Kidney (tissue), 14 donors: ENCODE measurements around the gene BCAS3. TPM values are rescaled to one million over a fixed set of nuclear protein-coding genes. Genes with fewer than 3 reads are reported as not detected.

Source experiments
- DNase-seq, 5 donors: peaks; one replicate each; pipeline ENCODE4 v3.0.0-alpha.2; 2013 to 2020
- FAIRE-seq: peaks from 2 replicates; lab custom pipeline; 2012; peaks lifted over from hg19 to GRCh38; lab: Jason Lieb, UNC
- H3K27ac ChIP-seq, 2 donors: one replicate each; pipeline ENCODE4 v1.7.0; 2013; ENCODE audit warnings: low read depth in 2 of 2, low read length in 2 of 2, inconsistent platforms in 1 of 2
- H3K27me3 ChIP-seq: one replicate; pipeline ENCODE4 v1.7.1; 2013; ENCODE audit warnings: low read length, inconsistent platforms; ENCODE audit not compliant: control insufficient read depth, insufficient read depth
- H3K36me3 ChIP-seq, 3 donors: one replicate each; pipeline versions ENCODE4 v1.7.0 to v1.7.1; 2013; ENCODE audit warnings: low read length in 3 of 3, control low read depth in 1 of 3, inconsistent platforms in 1 of 3; ENCODE audit not compliant: insufficient read depth in 3 of 3, control insufficient read depth in 2 of 3
- H3K4me1 ChIP-seq, 3 donors: one replicate each; pipeline versions ENCODE4 v1.7.0 to v1.7.1; 2013; ENCODE audit warnings: low read length in 3 of 3, inconsistent platforms in 1 of 3, low read depth in 1 of 3; ENCODE audit not compliant: control insufficient read depth in 2 of 3, insufficient read depth in 2 of 3
- H3K4me3 ChIP-seq, 3 donors: one replicate each; pipeline versions ENCODE4 v1.7.0 to v1.8.1; 2013; ENCODE audit warnings: low read length in 3 of 3, control low read depth in 1 of 3, inconsistent platforms in 1 of 3
- H3K9ac ChIP-seq, 3 donors: one replicate each; pipeline versions ENCODE4 v1.7.0 to v1.7.1; 2013; ENCODE audit warnings: low read length in 3 of 3, control low read depth in 1 of 3, inconsistent platforms in 1 of 3
- H3K9me3 ChIP-seq, 3 donors: one replicate each; pipeline versions ENCODE4 v1.7.0 to v1.7.1; 2013; ENCODE audit warnings: low read length in 3 of 3, control low read depth in 1 of 3, inconsistent platforms in 1 of 3; ENCODE audit not compliant: control insufficient read depth in 2 of 3, insufficient read depth in 1 of 3
- intact Hi-C: fragments of 100-400 bp; cut with DNase I; formaldehyde crosslinking; loops from one replicate; pipeline ENCODE4 v1.11.1; 2022
- polyA plus RNA-seq: library from polyadenylated mRNA; stranded (reverse); fragments of 350-450 nt; fragmentation: Illumina TruSeq; extraction: RNeasy Lipid Tissue Mini Kit (QIAGEN cat#74804); gene quantifications from one replicate; pipeline ENCODE4 v1.2.3, GENCODE V29; 2014; ENCODE audit warnings: low read depth, low replicate concordance; ENCODE audit not compliant: insufficient read depth
- total RNA-seq: library from RNA; stranded (reverse); fragmentation: NEBNext Ultra II Directional; extraction: Animal tissue kit (Norgen Biotek cat#: 25700); gene quantifications from one replicate; pipeline ENCODE4 v1.2.1, GENCODE V29; 2021
- TF ChIP-seq, protein P1 (sequence below): IDR thresholded peaks from 3 replicates; pipeline ENCODE4 v1.5.1; 2012; ENCODE audit warnings: mild to moderate bottlenecking, moderate library complexity, borderline replicate concordance; ENCODE audit not compliant: insufficient read depth; ENCODE audit errors: extremely low read depth
- donor health status: control.
- donor health status: control.
- donor health status: control.
- donor health status: control.
- donor health status: control.
- donor health status: DM: yes; HTN: yes; CAD: no.
- donor health status: Normal renal cell carcinoma (clear cell type).

Gene BCAS3
- total and polyA plus RNA-seq, 2 donors from 2014 or later: 18.3 to 44.1 TPM

DNA sequence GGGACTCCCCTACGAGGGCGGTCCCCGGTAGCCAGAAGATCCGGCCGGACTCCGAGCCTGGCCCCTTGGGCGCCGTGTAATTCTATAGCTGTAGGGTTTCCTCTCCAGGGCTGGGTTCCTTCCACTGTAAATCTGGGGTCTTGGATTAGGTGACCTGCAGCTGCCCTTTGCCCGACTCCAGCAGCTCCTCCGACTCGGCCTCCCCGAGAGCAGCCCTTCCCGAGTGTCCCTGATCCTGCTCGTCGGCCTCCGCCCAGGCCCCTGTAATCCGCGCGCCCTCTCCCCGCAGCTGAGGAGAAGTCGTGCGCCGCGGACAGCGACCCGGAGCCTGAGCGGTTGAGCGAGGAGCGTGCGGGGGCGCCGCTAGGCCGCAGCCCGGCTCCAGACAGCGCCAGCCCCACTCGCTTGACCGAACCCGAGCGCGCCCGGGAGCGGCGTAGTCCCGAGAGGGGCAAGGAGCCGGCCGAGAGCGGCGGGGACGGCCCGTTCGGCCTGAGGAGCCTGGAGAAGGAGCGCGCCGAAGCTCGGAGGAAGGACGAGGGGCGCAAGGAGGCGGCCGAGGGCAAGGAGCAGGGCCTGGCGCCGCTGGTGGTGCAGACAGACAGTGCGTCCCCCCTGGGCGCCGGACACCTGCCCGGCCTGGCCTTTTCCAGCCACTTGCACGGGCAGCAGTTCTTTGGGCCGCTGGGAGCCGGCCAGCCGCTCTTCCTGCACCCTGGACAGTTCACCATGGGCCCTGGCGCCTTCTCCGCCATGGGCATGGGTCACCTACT, 727.4 kb downstream of the BCAS3 start:
- no peaks in the 10 kb centered on the region for H3K9me3 ChIP-seq
- H3K36me3 ChIP-seq: peaks cover 0 to 22% (median 7%) of the 10 kb centered on the region in 3 donors
- H3K27ac ChIP-seq: peak overlapping the region; percentile 81 to 90
- peaks cover 0 to 26% (median 4%) of the 10 kb centered on the region in 3 donors for H3K4me1 ChIP-seq
- intact Hi-C loops: loop anchor here (5.0 kb wide), 1 partner anchor 403 kb away; no protein-coding TSS in a partner anchor
- H3K4me3 ChIP-seq: peak overlapping the region; percentile 17 to 87 (median 54)
- peak; percentile 47 to 75 (median 58) for DNase-seq
- FAIRE-seq: no peak
- peaks cover 18% of the 10 kb centered on the region for H3K27me3 ChIP-seq
- H3K9ac ChIP-seq: peak overlapping the region in 2 of 3 donors; percentile 18 to 78
- TF ChIP-seq, protein P1, sequence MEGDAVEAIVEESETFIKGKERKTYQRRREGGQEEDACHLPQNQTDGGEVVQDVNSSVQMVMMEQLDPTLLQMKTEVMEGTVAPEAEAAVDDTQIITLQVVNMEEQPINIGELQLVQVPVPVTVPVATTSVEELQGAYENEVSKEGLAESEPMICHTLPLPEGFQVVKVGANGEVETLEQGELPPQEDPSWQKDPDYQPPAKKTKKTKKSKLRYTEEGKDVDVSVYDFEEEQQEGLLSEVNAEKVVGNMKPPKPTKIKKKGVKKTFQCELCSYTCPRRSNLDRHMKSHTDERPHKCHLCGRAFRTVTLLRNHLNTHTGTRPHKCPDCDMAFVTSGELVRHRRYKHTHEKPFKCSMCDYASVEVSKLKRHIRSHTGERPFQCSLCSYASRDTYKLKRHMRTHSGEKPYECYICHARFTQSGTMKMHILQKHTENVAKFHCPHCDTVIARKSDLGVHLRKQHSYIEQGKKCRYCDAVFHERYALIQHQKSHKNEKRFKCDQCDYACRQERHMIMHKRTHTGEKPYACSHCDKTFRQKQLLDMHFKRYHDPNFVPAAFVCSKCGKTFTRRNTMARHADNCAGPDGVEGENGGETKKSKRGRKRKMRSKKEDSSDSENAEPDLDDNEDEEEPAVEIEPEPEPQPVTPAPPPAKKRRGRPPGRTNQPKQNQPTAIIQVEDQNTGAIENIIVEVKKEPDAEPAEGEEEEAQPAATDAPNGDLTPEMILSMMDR: no peak

DNA sequence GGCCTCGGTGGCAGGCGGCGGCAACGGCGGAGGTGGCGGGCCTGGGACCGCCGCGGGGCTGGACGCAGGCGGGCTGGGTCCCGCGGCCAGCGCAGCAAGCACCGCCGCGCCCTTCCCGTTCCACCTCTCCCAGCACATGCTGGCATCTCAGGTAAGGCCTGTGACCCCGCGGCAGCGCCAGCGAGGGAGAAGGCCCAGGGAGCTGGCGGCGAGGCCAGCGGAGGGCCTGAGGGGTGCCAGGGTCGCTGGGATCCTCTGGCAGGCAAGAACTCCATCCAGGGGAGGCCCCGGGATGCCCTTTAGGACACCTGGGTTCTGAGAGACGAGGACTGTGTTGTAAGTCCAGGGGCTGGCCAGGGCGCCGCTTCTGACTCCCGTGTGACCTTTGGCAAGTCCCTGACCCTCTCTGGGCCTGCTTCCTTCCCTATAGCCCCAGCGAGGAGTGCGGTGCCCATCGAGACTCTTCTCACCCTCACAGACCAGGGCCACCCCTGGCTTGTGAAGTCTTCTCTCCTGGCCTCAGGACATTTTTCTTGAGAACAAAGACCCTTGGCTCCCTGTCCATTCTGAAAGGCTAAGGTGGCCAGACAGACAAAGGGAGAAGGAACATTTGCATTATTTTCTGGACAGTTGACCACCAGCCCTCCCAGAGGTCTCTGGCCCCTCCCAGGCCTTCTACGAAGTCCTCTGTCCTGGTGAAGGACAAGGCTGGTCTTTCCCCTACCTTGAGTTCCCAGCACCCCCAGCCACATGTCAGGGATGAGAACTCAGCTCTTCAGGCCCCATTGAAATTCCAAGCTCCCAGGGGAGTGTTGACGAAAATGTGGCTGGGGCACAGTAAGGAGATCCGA, 728.3 kb downstream of the BCAS3 start:
- DNase-seq: peak in 3 of 5 donors; percentile 10 to 70 (median 61)

DNA sequence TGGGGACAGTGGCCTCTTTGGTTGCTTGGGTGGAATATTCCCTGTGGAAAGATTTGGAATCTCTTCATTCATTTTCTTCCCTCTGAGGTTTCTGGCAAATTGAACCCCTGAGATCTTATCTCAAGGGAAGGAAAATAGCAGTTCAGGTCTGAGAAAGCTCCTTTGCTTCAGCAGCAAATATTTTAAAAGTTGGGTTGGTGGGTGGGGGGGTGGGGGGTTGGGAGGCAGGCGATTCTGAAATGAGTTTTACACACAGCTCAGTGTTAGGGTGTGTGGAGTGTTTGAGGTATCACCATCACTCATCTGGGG, 728.8 kb downstream of the BCAS3 start:
- peaks cover 0 to 17% (median 7%) of the 10 kb centered on the region in 3 donors for H3K36me3 ChIP-seq
- H3K4me3 ChIP-seq: peak overlapping the region in 2 of 3 donors; percentile 21 to 87
- H3K9me3 ChIP-seq: no peaks in the 10 kb centered on the region
- DNase-seq (no peak), FAIRE-seq (no peak)
- H3K9ac ChIP-seq: peak overlapping the region; percentile 11 to 60 (median 35)
- peaks cover 0 to 30% (median 4%) of the 10 kb centered on the region in 3 donors for H3K4me1 ChIP-seq
- TF ChIP-seq, protein P1: no peak
- intact Hi-C loops: no loop called here
- H3K27ac ChIP-seq: peak overlapping the region; percentile 81 to 90
- H3K27me3 ChIP-seq: peaks cover 18% of the 10 kb centered on the region

More for the DNA sequence above, 728.3 kb downstream of the BCAS3 start:
- peak overlapping the region; percentile 81 to 90 for H3K27ac ChIP-seq
- peak overlapping the region; percentile 4 to 60 (median 35) for H3K9ac ChIP-seq
- no peak for FAIRE-seq
- TF ChIP-seq, protein P1: no peak
- H3K4me1 ChIP-seq: peaks cover 0 to 30% (median 4%) of the 10 kb centered on the region in 3 donors
- peaks cover 0 to 22% (median 7%) of the 10 kb centered on the region in 3 donors for H3K36me3 ChIP-seq
- peaks cover 18% of the 10 kb centered on the region for H3K27me3 ChIP-seq
- H3K9me3 ChIP-seq: no peaks in the 10 kb centered on the region
- intact Hi-C loops: no loop called here
- peak overlapping the region; percentile 21 to 87 (median 25) for H3K4me3 ChIP-seq
